NCI-H128 (cell line): ENCODE data around the gene CLVS2.

Source experiments
- DNase-seq: peaks from one replicate; lab custom pipeline; 2025; ENCODE audit not compliant: unreplicated experiment; lab: John Stamatoyannopoulos, UW

Gene CLVS2

DNA sequence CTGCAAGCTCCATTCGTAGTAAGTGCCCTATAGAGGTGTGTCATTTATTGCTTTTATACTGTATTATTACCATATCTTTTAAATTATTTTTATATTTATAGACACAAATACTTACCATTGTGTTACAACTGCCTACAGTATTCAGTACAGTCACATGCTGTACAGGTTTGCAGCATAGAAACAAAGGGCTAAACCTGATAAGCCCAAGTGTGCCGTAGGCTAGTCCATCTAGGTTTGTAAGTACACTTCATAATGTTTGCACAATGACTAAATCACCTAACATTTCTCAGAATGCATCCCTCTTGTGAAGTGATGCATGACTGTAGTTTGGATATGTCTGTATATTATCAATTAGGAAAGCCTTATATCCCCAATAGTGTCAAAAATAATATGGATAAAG, 122.8 kb downstream of the CLVS2 start:
- no peak for DNase-seq
